GM12878 (cell line): ENCODE results near the gene C2CD5.

ENCODE experiments used
- EZH2 ChIP-seq: IDR thresholded peaks from 2 replicates; pipeline ENCODE4 v1.6.1; 2012; ENCODE audit warnings: low read depth, mild to moderate bottlenecking, control low read depth, inconsistent platforms, low read length, borderline replicate concordance; ENCODE audit not compliant: control insufficient read depth
- FOS ChIP-seq: IDR thresholded peaks from 3 replicates; pipeline ENCODE4 v1.6.1; 2011; ENCODE audit warnings: borderline replicate concordance; ENCODE audit not compliant: insufficient read length; ENCODE audit errors: extremely low read depth
- KDM1A ChIP-seq: fragments of 200-600 bp; sonication (generic); IDR thresholded peaks from 2 replicates; pipeline ENCODE4 v1.6.1; 2016; ENCODE audit warnings: borderline replicate concordance
- NFIC ChIP-seq: IDR thresholded peaks from 2 replicates; pipeline ENCODE4 v1.6.1; 2012; ENCODE audit warnings: low read depth, mild to moderate bottlenecking, inconsistent platforms, low read length, moderate library complexity
- RCOR1 ChIP-seq: conservative IDR thresholded peaks from 2 replicates; pipeline ENCODE4 v1.6.1; 2012; ENCODE audit warnings: low read depth, low read length, improper control_type of control experiment
- SREBF2 ChIP-seq: IDR thresholded peaks from 2 replicates; pipeline ENCODE4 v1.6.1; 2012; ENCODE audit warnings: mild to moderate bottlenecking, low read length
- TF ChIP-seq, protein P1 (sequence below): IDR thresholded peaks from 2 replicates; pipeline ENCODE4 v1.6.1; 2012; ENCODE audit warnings: low read depth, low read length, improper control_type of control experiment
- TF ChIP-seq, protein P2 (sequence below): fragments of 450-650 bp; formaldehyde crosslinking; IDR thresholded peaks from 2 replicates; pipeline ENCODE4 v1.4.0; 2020; ENCODE audit warnings: mild to moderate bottlenecking, moderate library complexity

DNA sequence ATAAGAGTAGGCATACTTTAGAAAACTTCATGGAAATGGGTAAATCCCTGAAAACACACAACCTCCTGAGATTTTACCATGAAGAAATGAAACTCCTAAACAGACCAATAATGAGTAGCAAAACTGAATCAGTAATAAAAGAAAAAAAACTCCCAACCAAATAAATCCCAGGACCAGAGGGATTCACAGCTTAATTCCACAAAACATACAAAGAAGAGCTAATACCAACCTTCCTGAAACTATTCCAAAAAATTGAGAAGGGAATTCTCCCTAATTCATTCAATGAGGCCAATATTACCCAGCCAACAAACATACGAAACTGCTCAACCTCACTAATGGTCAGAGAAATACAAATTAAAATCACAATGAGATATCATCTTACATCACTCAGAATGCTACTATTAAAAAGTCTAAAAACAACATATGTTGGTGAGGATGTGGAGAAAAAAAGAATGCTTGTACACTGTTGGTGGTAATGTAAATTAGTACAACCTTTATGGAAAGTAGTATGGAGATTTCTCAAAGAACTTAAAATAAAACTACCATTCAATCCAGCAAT, 112.6 kb downstream of the C2CD5 start:
- TF ChIP-seq KDM1A (no peak), RCOR1 (no peak), EZH2 (no peak), FOS (no peak), SREBF2 (no peak), NFIC (no peak)
- TF ChIP-seq, protein P1, sequence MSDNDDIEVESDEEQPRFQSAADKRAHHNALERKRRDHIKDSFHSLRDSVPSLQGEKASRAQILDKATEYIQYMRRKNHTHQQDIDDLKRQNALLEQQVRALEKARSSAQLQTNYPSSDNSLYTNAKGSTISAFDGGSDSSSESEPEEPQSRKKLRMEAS, result no peak
- TF ChIP-seq, protein P2, sequence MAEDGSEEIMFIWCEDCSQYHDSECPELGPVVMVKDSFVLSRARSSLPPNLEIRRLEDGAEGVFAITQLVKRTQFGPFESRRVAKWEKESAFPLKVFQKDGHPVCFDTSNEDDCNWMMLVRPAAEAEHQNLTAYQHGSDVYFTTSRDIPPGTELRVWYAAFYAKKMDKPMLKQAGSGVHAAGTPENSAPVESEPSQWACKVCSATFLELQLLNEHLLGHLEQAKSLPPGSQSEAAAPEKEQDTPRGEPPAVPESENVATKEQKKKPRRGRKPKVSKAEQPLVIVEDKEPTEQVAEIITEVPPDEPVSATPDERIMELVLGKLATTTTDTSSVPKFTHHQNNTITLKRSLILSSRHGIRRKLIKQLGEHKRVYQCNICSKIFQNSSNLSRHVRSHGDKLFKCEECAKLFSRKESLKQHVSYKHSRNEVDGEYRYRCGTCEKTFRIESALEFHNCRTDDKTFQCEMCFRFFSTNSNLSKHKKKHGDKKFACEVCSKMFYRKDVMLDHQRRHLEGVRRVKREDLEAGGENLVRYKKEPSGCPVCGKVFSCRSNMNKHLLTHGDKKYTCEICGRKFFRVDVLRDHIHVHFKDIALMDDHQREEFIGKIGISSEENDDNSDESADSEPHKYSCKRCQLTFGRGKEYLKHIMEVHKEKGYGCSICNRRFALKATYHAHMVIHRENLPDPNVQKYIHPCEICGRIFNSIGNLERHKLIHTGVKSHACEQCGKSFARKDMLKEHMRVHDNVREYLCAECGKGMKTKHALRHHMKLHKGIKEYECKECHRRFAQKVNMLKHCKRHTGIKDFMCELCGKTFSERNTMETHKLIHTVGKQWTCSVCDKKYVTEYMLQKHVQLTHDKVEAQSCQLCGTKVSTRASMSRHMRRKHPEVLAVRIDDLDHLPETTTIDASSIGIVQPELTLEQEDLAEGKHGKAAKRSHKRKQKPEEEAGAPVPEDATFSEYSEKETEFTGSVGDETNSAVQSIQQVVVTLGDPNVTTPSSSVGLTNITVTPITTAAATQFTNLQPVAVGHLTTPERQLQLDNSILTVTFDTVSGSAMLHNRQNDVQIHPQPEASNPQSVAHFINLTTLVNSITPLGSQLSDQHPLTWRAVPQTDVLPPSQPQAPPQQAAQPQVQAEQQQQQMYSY (CRISPR knock-in tag), result no peak
